Activated T-cell treated with anti-CD3 and anti-CD28 coated beads, Interleukin-2, amount 50 U/mL, for 4 hours (primary cell): Measurements from ENCODE around the gene SLC17A8. TPM values are rescaled to one million over a fixed set of nuclear protein-coding genes. Genes with fewer than 3 reads are reported as not detected.

Experiments
- ATAC-seq, 2 donors: fragments of 200-7000 bp; cut with Tn5 transposase; one replicate each; pipeline ENCODE4 v1.10.0; 2021
- DNase-seq: peaks from one replicate; pipeline ENCODE4 v3.0.0-alpha.2; 2020
- H3K27me3 Mint-ChIP-seq: one replicate; pipeline ENCODE4 v1.8.0; 2021; ENCODE audit warnings: low read depth, mixed read lengths
- H3K36me3 Mint-ChIP-seq: one replicate; pipeline ENCODE4 v1.8.0; 2022; ENCODE audit warnings: mixed read lengths; ENCODE audit not compliant: insufficient read depth
- H3K4me1 Mint-ChIP-seq: one replicate; pipeline ENCODE4 v1.8.0; 2021; ENCODE audit warnings: low read depth, mixed read lengths
- H3K4me3 Mint-ChIP-seq: one replicate; pipeline ENCODE4 v1.8.0; 2021; ENCODE audit warnings: mild to moderate bottlenecking, moderate library complexity, mixed read lengths
- H3K9me3 Mint-ChIP-seq: one replicate; pipeline ENCODE4 v1.8.0; 2021; ENCODE audit warnings: mixed read lengths
- total RNA-seq, 3 donors: library from RNA; stranded (reverse); gene quantifications; one replicate each; pipeline ENCODE4 v1.2.1, GENCODE V29; 2021

SLC17A8 gene
- total RNA-seq, 3 donors from 2014 or later, result not detected

DNA sequence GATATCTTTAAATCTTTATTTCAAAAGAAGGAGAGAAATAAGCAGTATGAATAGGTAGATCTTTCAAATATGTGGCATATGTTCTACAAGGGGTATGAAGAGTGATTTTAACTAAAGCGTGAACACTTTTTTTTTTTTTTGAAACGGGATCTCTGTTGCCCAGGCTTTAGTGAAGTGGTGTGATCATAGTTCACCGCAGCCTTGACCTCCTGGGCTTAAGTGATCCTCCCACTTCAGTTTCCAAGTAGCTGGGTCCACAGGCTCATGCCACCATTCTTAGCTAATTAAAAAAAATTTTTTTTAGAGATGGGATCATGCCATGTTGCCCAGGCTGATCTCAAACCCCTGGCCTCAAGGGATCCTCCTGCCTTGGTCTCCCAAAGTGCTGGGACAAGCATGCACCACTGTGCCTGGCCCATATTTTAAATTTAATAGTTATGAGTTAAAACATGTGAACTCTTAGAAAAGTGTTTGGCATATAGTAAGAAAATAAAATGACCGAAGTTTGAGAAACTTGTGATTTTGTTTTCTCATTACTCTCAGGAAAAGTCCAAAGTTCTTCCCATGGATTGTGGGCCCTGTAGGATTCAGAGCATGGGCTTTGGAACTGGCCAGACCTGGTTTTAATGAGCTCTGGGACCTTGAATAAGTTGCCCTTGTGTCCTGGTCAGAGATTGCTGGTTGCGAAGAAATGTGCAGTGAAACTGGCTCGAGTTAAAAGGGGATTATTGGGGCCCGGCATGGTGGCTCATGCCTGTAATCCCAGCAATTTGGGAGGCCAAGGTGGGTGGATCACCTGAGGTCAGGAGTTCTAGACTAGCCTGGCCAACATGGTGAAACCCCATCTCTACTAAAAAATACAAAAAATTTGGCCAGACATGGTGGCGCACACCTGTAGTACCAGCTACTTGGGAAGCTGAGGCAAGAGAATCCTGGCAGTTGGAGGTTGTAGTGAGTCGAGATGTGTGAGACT lies 27.0 kb downstream of the SLC17A8 start:
- no peak for DNase-seq

DNA sequence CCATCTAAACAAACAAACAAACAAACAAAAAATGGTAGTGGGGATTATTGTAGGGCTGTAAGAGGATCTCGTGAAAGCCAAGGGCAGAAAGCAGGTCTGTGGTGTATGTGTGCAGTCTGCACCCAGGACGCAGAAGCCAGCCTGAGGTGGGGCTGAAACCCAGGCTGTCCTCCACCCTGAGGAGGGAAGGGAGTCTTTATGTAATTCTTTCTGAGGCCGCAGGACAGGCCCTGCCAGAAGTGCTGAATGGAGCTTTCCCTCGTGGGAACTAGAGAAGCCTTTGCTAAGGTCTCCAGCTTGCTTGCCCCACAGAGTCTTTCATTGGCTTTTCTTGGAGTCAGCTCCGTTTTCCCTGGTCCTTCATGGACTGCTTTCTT lies 27.7 kb downstream of the SLC17A8 start:
- ATAC-seq, result no peak
- H3K4me1 Mint-ChIP-seq, result no peaks in the 10 kb centered on the region
- no peaks in the 10 kb centered on the region for H3K36me3 Mint-ChIP-seq
- no peak overlapping the region for H3K4me3 Mint-ChIP-seq
- DNase-seq, result no peak
- peaks cover 2% of the 10 kb centered on the region for H3K27me3 Mint-ChIP-seq
- H3K9me3 Mint-ChIP-seq, result no peaks in the 10 kb centered on the region

More for the DNA sequence above, 27.0 kb downstream of the SLC17A8 start:
- no peaks in the 10 kb centered on the region for H3K9me3 Mint-ChIP-seq
- no peak for ATAC-seq
- no peak overlapping the region for H3K4me3 Mint-ChIP-seq
- H3K27me3 Mint-ChIP-seq, result peaks cover 2% of the 10 kb centered on the region
- H3K36me3 Mint-ChIP-seq, result no peaks in the 10 kb centered on the region
- no peaks in the 10 kb centered on the region for H3K4me1 Mint-ChIP-seq

DNA sequence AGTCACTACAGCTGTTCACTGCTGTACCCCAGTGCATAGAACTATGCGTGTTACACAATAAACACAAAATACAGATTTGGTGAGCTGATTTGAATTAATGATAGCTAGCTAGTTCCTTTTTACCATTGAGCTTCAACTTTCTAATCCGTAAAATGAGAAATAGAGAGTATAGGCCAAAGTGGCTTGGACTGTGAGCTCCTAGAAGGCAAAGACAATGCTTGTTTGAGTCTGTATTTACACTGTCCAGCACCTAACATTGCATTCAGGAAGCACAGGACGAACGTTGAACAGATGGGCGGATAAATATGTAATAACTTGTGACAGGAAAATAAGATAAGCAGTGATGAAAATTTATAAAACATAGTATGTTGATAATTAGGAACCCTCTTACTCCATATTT lies 31.5 kb downstream of the SLC17A8 start:
- Mint-ChIP-seq H3K27me3 (peaks cover 7% of the 10 kb centered on the region), H3K9me3 (no peaks in the 10 kb centered on the region), H3K4me1 (no peaks in the 10 kb centered on the region), H3K4me3 (no peak overlapping the region), H3K36me3 (no peaks in the 10 kb centered on the region)
- ATAC-seq (no peak), DNase-seq (no peak)

DNA sequence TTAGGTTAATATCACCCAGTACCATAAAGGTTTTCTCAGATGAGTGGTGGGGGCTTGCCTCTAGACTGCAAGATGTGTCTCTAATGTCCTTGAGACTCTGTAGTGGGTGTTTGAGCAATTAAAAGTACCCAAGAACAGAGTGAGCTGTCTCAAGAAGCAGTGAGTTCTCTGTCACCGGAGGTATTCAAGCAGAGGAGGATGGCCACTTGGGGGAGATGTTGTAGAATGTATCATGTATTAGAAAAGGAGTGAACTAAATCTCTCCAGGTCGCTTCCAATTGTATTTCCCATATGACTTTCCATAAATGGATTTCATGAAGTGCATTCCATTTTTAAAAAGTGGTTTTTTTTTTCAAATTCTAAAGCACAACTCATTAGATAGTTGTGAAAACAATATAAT lies 35.0 kb downstream of the SLC17A8 start:
- H3K36me3 Mint-ChIP-seq, result no peaks in the 10 kb centered on the region
- no peak for ATAC-seq
- no peaks in the 10 kb centered on the region for H3K9me3 Mint-ChIP-seq
- H3K4me1 Mint-ChIP-seq, result no peaks in the 10 kb centered on the region
- no peak for DNase-seq
- peaks cover 7% of the 10 kb centered on the region for H3K27me3 Mint-ChIP-seq
- H3K4me3 Mint-ChIP-seq, result no peak overlapping the region

DNA sequence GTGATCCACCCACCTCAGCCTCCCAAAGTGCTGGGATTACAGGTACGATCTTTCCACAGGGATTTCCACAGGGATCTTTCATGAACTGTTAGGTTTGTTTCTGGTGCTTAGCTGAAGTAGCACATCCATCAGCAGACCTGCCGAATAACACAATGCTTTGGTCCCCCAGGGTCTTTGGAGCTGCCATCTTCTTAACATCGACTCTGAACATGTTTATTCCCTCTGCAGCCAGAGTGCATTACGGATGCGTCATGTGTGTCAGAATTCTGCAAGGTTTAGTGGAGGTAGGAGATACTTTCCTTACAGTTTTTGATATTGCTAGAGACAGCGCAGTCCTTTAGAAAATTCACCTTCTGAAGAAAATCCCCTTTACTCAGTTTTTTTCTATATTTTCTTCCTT lies 36.3 kb downstream of the SLC17A8 start:
- Mint-ChIP-seq H3K4me3 (no peak overlapping the region), H3K27me3 (peaks cover 7% of the 10 kb centered on the region), H3K36me3 (no peaks in the 10 kb centered on the region), H3K9me3 (no peaks in the 10 kb centered on the region), H3K4me1 (no peaks in the 10 kb centered on the region)
- DNase-seq (no peak), ATAC-seq (no peak)

DNA sequence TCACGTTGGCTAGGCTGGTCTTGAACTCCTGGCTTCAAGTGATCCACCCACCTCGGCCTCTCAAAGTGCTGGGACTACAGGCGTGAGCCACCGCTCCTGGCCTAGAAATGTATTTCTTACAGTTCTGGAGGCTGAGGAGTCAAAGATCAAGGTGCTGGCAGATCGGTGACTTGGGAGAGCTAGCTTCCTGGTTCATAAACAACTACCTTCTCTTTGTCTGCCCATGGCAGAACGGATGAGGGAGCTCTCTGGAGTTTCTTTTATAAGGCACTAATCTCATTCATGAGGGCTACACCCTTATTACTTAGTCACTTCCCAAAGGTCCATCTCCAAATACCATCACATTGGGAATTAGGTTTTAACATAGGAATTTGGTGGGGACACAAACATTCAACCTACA lies 38.9 kb downstream of the SLC17A8 start:
- no peaks in the 10 kb centered on the region for H3K9me3 Mint-ChIP-seq
- H3K4me1 Mint-ChIP-seq, result no peaks in the 10 kb centered on the region
- H3K36me3 Mint-ChIP-seq, result no peaks in the 10 kb centered on the region
- no peak for ATAC-seq
- peaks cover 7% of the 10 kb centered on the region for H3K27me3 Mint-ChIP-seq
- no peak for DNase-seq
- H3K4me3 Mint-ChIP-seq, result no peak overlapping the region

DNA sequence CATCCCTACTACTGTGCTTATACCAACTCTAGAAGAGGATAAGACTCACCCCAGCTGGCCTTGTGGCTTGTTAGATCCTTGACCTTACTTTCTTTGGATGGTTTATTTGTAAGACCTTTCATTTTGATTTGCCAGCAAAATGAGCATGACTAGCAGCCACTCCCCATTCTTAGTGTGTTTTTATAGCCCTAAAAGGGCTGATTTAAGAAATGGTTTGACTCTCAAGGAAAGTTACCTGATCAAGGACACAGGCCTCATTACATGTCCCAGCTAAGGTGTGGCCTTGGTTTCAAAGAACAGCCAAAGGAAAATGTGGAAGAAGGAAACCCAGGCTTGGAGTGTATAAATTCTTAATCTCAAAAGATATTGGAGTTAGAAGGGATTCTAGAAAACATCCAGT lies 41.4 kb downstream of the SLC17A8 start:
- Mint-ChIP-seq H3K36me3 (no peaks in the 10 kb centered on the region), H3K9me3 (no peaks in the 10 kb centered on the region), H3K27me3 (peaks cover 5% of the 10 kb centered on the region), H3K4me3 (no peak overlapping the region), H3K4me1 (no peaks in the 10 kb centered on the region)
- ATAC-seq (no peak), DNase-seq (no peak)

DNA sequence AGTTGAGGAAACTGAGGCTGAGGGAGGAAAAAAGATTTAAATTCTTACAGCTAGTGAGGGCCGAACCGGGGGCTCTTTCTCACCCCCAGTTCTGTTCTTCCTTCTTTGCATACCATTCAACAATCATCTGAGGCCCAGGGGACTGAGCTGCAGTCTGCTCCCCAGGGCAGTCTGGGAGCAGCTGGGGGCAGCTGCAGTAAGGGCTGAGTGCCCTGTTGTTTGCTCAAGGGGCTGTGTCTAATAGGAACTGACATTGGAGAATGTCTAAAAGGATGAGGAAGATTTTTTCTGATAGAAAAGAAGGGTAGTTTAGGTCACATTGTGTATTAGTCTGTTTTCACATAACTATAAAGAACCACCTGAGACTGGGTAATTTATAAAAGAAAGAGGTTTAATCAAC lies 42.2 kb downstream of the SLC17A8 start:
- no peak for ATAC-seq
- Mint-ChIP-seq H3K4me1 (no peaks in the 10 kb centered on the region), H3K4me3 (no peak overlapping the region), H3K9me3 (no peaks in the 10 kb centered on the region), H3K36me3 (no peaks in the 10 kb centered on the region), H3K27me3 (peaks cover 5% of the 10 kb centered on the region)
- DNase-seq, result no peak

DNA sequence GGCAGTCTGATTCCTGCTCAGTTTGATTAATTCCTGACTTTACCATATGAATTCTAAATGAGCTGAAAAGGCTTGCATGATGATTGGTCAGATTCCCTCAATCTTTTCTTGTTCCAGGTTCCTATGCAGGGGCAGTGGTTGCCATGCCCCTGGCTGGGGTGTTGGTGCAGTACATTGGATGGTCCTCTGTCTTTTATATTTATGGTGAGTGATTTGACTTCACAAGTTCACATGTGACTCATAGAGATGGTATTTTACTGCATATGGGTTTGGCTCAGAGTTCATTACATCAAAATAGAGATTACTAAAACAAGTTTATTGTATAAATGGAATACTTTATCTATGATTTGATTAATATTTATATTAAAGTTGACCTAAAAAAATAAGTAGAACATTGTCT lies 44.8 kb downstream of the SLC17A8 start:
- no peak overlapping the region for H3K4me3 Mint-ChIP-seq

DNA sequence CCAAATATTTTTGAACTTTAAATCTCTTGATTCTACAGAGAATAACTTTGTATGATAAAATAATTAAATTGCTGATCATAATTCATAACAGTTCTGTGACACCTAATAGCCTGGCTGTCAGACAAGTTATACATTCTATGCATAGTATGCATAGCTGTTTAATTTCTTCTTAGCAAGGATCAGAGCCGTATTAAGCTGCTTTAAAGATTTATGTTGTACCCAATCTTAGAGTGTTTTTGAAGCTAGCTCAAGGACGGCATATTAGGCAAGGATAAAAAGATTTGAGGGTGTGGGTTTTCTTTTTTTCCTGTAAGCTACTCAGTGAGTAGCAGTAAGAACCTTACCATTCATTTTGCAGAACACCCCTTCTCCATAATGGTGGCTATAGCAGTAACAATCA lies 45.9 kb downstream of the SLC17A8 start:
- H3K27me3 Mint-ChIP-seq, result peaks cover 6% of the 10 kb centered on the region
- no peak overlapping the region for H3K4me3 Mint-ChIP-seq
- no peaks in the 10 kb centered on the region for H3K9me3 Mint-ChIP-seq
- H3K4me1 Mint-ChIP-seq, result no peaks in the 10 kb centered on the region
- H3K36me3 Mint-ChIP-seq, result no peaks in the 10 kb centered on the region
- ATAC-seq, result no peak
- DNase-seq, result no peak

More for the DNA sequence above, 44.8 kb downstream of the SLC17A8 start:
- DNase-seq (no peak), ATAC-seq (no peak)
- Mint-ChIP-seq H3K27me3 (peaks cover 5% of the 10 kb centered on the region), H3K9me3 (no peaks in the 10 kb centered on the region), H3K36me3 (no peaks in the 10 kb centered on the region), H3K4me1 (no peaks in the 10 kb centered on the region)

DNA sequence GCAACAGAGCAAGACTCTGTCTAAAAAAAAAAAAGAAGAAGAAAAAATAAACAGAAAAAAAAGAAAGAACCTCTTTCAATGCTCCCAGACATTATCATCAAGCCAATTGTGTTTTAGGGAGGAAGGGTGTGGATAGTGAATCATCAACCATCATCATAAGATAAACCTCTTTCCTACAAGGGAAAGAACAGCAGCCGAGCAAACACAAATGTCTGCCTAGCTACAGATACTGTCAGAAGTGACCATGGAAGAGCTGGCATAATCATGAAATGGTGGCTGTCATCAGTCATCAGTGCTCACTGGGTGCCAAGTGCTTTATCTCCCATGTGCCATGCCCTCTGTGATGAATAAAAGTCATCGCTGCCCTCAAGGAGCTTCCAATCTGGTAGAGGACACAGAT lies 46.6 kb downstream of the SLC17A8 start:
- Mint-ChIP-seq H3K4me1 (no peaks in the 10 kb centered on the region), H3K4me3 (no peak overlapping the region), H3K36me3 (no peaks in the 10 kb centered on the region), H3K27me3 (peaks cover 6% of the 10 kb centered on the region), H3K9me3 (no peaks in the 10 kb centered on the region)
- DNase-seq, result no peak
- ATAC-seq, result no peak

DNA sequence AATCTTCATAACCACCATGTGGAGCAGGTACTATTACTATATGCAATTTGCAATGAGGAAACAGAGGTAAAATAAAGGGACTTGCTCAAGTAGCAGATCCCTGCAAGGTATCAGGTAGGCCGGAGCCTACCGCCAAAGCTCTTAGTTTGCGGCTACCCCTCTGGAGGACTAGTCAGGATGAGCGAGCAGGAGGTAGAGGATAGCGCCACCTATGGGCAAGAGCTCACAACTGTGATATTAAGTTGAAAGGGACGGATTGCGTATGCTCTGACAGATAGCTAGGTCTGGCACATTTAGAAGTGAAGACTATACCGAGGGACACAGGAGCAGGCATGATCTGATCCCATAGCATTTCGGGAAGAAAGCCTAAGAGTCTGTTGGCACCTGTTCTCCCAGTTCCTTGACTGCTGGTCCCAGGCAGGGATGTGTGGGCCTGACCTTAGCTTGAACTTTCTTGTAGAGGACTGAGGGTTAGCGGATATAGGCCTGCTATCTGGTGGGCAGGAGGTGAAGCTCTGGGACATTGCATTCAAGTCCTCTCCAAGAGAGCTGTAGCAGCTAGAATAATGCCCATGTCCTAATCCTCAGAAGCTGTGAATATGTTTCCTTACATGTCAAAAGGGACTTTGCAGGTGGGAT lies 48.0 kb downstream of the SLC17A8 start:
- no peaks in the 10 kb centered on the region for H3K36me3 Mint-ChIP-seq
- H3K9me3 Mint-ChIP-seq, result no peaks in the 10 kb centered on the region
- DNase-seq (no peak), ATAC-seq (no peak)
- H3K4me1 Mint-ChIP-seq, result no peaks in the 10 kb centered on the region
- H3K4me3 Mint-ChIP-seq, result no peak overlapping the region
- peaks cover 15% of the 10 kb centered on the region for H3K27me3 Mint-ChIP-seq

DNA sequence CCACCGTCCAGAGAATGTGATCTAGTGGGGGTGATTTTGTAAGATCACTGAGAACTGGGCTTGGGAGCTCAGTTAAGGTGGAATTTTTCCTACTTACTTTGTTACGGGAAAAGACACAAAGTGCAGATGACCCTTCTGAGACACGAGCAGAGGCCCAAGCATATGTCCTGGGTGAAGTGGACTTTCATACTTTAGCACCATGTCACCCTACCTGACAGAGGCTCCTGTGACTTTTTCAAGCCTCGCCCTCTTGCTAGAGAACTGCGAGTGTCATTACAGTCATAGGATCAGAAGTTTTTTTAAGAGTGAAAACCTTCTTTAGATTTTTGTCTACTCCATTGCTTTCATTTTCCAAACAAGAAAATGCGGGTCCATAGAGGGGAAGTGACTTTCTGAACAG lies 56.1 kb downstream of the SLC17A8 start:
- ATAC-seq (no peak), DNase-seq (no peak)
- Mint-ChIP-seq H3K36me3 (no peaks in the 10 kb centered on the region), H3K4me3 (no peak overlapping the region), H3K9me3 (no peaks in the 10 kb centered on the region), H3K4me1 (no peaks in the 10 kb centered on the region), H3K27me3 (peaks cover 19% of the 10 kb centered on the region)

DNA sequence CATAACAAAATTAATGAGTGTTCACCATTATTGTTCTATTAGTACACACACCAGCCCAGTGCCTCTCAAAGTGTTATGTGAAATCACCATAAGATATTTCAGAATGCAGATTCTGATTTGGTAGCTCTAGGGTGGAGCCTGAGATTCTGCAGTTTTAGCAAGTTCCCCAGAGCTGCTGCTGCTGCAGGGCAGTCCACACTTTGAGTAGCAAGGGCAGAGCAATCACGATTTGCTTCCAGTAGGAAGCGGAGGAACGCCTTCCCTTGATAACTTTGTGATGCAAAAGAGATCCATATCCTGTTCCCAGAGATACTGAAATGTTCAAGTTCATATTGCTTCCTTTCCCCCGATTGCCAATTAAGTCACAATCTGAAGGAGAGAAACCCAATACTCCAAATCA lies 57.9 kb downstream of the SLC17A8 start:
- H3K4me1 Mint-ChIP-seq, result no peaks in the 10 kb centered on the region
- peaks cover 12% of the 10 kb centered on the region for H3K27me3 Mint-ChIP-seq
- H3K36me3 Mint-ChIP-seq, result no peaks in the 10 kb centered on the region
- no peak for DNase-seq
- H3K4me3 Mint-ChIP-seq, result no peak overlapping the region
- H3K9me3 Mint-ChIP-seq, result no peaks in the 10 kb centered on the region
- ATAC-seq, result no peak

DNA sequence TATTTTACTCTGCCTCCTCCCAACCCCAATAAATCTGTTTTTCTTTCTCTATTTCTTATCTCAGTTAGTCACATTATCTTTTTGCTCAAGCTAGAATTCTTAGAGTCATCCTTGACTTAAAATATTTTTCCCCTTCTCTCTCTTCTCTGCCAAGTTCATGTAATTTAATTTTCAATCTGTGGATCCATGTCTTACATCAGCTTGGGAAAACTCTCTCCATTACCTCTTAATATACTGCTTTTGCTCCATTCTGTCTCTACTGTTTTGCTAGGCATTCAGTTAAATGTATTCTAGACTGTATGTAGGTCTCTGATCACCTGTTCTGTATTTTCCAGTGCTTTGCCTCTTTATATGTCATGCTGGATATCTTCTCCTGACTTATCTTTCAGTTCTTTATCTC lies 65.8 kb downstream of the SLC17A8 start:
- Mint-ChIP-seq H3K9me3 (peaks cover 22% of the 10 kb centered on the region), H3K4me3 (no peak overlapping the region), H3K36me3 (no peaks in the 10 kb centered on the region), H3K4me1 (no peaks in the 10 kb centered on the region), H3K27me3 (peaks cover 10% of the 10 kb centered on the region)
- DNase-seq (no peak), ATAC-seq (no peak)
